HG02973 (cell line): ENCODE data around the gene RNF167.
"Not testable (repeated sequence)": the region's sequence is repeated elsewhere in the genome, so short reads cannot be mapped to it uniquely, and the experiment has no call there.

Experiments used
- ATAC-seq: cut with Tn5 transposase; IDR thresholded peaks from one replicate; pipeline ENCODE4 v1.9.1; 2021; ENCODE audit warnings: moderate library complexity; ENCODE audit not compliant: unreplicated experiment

The RNF167 gene

DNA sequence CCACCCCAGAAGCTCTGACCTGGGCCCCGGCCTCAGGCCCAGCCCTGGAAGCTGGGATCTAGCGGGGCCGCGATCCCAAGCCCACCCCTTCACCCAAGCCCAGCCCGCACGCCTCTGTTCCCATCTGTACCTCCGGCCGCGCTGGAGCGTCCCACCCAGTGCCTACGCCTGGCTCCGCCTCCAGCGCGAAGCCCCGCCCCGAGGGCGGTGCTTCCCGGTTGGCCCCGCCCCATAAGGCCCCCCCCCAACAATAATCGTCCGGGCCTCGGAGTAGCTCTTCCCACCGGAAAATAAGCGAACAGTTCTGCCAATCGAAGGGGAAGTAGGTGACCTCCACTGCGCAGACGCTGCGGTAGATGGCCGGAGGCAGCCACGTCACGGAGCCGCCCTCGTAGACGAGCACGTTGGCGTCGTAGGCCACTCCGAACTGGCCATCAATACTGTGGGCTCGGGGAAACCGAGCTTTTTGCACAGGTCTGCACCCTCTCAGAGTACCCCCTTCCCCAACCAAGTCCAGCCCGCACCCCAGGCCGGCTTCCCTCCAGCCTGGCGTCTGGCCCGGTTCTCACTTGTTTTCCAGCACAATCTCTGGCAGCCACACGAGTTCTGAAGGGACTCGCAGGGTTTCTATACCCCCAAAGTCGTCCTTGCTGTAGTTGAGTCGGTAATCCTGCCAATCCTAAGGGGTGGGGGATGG lies 38.3 kb upstream of the RNF167 start:
- no peak for ATAC-seq

DNA sequence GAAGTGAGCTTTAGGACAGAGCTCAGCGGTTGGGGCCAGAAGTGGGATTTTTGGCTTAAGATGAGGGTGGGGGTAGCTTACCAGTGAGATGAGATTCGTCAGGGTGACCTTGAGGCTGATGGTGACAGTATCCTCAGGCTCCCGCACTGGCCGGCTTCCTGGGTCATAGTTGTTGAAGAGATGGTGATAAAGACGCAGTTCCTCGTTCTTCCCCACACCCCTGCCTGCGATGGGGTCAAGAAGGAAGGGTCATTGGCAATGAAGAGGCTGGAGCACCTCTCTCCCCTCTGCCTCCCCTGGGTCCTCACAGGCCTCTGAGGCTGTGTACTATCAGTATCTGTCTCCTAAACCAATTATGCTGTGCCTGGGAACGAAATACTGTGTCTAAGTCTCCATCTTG lies 37.5 kb upstream of the RNF167 start:
- ATAC-seq: no peak

- no peak for ATAC-seq
Measured at GRCh38 chr17:4903051-4903818, 36.8 kb upstream of the RNF167 start, which contains the start of gene CHRNE. Gene CHRNE, minus strand, starts transcription at chr17:4903098. Its CDS starts 35 bp downstream, at chr17:4903063.

DNA sequence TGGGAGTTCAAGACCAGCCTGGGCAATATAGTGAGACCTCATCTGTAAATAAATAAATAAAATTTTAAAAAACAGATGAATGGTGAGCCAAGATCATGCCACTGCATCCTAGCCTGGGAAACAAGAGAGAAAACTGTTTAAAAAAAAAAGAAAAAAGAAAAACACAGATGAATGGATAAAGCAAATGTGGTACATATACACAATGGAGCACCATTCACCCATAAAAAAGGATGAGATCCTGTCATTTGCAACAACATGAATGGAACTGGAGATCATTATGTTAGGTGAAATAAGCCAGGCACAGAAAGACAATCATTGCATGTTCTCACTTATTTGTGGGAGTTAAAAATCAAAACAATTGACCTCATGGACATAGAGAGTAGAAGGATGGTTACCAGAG lies 33.4 kb upstream of the RNF167 start:
- not testable (repeated sequence) for ATAC-seq

GRCh38 chr17:4908301-4908700 lies 31.8 kb upstream of the RNF167 start:
- no peak for ATAC-seq

DNA sequence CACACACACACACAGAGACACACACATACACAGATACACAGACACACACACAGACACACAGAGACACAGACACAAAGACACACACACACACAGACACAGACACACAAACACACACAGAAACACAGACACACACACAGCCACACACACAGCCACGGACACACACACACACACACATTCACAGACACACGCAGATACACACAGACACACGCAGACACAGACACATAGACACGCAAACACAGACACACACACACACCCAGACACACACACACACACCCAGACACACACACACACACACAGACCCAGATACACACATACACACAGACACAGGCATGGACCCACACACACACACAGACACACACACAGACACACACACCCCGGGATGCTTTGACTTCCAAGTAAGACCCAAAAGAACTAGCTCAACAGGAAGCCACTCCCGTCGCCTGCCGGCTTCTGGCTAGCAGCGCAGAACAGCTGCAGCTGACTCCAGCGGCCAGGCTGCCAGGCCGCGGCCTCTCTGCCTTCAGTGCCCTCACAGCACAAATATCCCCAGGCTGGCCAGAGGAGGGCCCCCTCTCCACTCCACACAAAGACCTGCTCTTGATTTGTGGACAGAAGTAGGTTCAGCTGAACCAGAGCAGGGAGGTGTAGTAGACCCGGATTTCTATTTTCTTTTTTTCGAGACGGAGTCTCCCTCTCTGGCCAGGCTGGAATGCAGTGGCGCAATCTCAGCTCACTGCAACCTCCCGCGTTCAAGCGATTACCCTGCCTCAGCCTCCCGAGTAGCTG lies 31.2 kb upstream of the RNF167 start:
- no peak for ATAC-seq

- no peak for ATAC-seq
Measured at GRCh38 chr17:4913994-4914393, 26.1 kb upstream of the RNF167 start.

- ATAC-seq: not testable (repeated sequence)
Measured at GRCh38 chr17:4914551-4914950, 25.5 kb upstream of the RNF167 start.

- ATAC-seq: no peak
Measured at GRCh38 chr17:4919511-4920047, 20.5 kb upstream of the RNF167 start.

DNA sequence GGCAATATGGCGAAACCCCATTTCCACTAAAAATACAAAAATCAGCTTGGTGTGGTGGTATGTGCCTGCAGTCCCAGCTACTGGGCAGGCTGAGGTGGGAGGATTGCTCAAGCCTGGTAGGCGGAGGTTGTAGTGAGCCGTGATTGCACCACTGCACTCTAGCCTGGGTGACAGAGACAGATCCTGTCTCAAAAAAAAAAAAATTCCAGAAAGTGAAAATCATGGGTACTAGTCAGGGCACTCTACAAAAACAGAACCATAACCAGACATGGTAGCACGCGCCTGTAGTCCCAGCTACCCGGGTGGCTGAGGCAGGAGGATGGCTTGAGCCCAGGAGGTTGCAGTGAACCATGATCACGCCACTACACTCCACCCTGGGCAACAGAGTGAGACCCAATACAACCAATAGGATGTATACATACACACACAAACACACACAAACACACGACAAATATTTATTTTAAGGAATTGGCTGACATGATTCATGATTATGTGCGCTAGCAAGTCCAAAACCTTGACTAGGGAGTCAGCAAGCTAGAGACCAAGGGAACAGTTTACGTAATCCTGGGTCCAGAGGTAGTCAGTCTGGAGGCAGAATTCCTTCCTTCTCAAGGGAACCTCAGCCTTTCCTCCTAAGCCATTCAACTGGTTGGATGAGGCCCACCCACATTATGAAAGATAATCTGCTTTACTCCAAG lies 19.6 kb upstream of the RNF167 start:
- no peak for ATAC-seq

DNA sequence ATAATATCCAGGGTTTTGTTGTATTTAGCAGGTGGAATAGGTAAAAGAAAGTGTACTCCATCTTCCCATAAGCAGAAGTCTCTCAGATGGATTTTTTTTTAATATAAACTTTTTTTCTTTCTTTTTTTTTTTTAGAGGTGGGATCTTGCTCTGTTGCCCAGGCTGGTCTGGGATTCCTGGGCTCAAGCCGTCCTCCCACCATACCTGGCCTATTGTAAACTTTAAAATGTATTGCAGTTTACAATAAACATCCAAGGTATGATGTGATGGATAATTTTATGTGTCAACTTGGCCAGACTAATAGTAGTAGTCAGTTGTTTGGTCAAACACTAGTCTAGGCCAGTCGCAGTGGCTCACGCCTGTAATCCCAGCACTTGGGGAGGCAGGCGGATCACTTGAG lies 18.7 kb upstream of the RNF167 start:
- ATAC-seq: no peak

GRCh38 chr17:4926577-4927335 lies 13.3 kb upstream of the RNF167 start:
- not testable (repeated sequence) for ATAC-seq

DNA sequence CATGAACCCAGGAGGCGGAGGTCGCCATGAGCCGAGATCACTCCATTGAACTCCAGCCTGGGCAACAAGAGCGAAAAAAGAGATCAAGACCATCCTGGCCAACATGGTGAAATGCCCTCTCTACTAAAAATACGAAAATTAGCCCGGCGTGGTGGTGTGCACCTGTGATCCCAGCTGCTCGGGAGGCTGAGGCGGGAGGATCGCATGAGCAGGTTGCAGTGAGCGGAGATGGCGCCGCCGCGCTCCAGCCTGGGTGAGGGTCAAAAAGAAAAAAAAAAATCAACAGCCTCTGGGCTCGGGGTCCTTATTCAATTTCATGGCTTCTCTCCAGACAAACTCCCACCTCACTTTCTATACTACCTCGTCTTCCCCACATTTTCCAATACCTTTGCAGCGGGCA lies 11.2 kb upstream of the RNF167 start:
- ATAC-seq: no peak

- ATAC-seq: no peak
Measured at GRCh38 chr17:4931963-4932362, 8.1 kb upstream of the RNF167 start, which contains the start of gene GP1BA. Gene GP1BA, plus strand, starts transcription at chr17:4932277. Its CDS starts 328 bp downstream, at chr17:4932605.

GRCh38 chr17:4932756-4933155 lies 7.3 kb upstream of the RNF167 start:
- ATAC-seq: no peak

GRCh38 chr17:4933646-4934045 lies 6.4 kb upstream of the RNF167 start:
- ATAC-seq: no peak

- no peak for ATAC-seq
Measured at GRCh38 chr17:4934173-4934979, 5.7 kb upstream of the RNF167 start.

- no peak for ATAC-seq
Measured at GRCh38 chr17:4935650-4936049, 4.4 kb upstream of the RNF167 start.

- ATAC-seq: no peak
Measured at GRCh38 chr17:4936436-4936835, 3.6 kb upstream of the RNF167 start.
